COLO668 (cell line): ENCODE results near the gene PROCA1.

Source experiments
- DNase-seq: peaks from one replicate; lab custom pipeline; 2025; ENCODE audit not compliant: unreplicated experiment; lab: John Stamatoyannopoulos, UW

Gene PROCA1

DNA sequence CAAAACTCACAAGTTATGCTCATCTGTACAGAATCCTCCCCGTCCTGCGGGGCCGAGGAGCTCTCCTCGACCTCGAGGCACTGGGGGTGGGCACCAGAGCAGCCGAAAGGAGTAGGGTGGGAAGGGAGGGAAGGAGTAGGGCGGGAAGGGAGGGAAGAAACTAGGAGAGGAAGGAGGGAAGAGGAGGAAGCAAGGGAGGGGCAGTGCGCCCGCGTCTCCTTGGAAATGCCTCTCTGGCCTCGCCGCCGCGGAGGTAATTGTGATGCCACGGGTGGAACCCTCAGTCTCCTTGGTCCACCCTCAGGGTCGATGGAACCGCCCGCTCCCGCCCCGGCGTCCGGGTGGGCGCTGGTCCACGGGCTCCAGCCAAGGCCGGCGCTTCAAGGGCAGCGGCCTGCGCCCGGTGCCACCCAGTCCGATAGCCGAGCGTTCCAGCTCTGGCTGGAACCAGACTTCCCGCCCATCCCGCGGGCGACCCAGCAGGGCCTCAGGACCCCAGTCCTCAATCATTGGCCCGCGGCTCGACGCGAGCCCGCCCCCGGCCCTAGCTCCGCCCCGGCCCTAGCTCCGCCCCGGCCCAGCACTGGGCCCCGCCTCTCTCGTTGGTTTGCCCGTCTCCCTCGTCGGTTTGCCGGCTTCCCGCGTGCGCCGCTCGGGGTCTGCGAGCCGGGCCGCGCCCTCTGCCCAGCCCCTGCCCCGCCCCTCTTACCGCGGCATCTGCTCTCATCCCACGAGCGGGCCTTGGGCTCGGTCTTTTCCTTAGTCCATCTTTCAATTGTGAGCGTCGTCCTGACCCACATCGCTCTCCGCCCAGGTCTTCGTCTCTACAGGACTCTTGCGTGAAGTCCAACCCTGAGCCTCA lies 596 bp downstream of the PROCA1 start:
- peak; percentile 80 for DNase-seq

DNA sequence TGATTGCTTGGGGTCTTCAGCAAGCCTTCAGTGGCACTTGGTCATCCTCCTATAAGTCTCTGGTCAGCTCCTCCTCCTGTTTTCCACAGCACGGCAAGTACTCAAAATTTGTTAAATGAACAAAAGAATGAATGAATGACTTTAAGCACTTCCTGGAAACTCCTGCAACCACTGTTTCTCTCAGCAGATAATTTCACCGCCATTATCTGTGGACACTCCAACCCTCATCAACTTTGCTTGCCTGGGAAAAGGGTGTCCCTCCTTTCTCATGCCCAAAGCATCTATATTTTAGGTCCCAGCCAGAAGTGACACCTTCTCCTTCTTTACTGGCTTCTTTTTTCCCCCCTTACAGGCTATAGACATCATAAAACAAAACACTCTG lies 4.4 kb downstream of the PROCA1 start:
- DNase-seq: no peak

DNA sequence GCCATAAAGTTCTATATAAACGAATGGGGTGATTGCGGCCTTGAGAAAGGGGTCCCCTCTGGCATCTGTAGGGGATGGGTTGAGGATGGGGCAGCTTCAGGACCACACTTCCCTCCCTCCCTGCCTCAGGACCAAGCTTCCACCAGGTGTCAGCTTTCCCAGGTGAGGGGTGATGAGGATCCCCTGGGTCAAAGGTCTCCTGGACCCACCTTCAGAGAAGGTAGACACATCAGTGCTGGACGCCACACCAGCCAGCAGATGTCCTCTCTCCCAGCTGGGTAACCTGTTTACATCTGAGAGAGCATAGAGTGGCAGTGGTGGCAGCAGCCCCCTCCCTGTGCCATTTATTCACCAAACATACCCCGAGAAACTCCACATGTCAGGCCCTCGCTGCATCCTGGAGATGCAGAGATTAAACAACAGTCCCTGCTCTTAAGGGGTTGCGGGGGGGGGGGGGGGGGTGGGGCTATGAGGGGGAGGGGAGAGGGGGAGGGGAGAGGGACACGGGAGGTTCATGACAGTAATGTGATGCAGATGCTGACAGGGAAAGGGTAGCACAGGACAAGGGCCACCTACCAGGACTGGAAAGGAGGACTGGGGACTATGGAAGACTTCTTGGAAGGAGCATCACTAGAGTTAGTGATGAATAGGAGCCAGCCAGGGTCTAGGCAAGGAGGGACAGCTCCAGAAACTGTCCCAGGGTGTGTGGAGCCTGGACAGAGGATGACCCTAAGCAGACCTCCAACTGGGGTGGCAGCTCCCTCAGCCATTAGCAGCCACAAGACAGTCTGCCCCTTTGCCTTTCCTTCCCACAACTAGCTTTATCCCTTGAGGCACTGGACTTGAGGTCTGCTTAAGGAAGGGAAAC lies 5.0 kb downstream of the PROCA1 start:
- no peak for DNase-seq

DNA sequence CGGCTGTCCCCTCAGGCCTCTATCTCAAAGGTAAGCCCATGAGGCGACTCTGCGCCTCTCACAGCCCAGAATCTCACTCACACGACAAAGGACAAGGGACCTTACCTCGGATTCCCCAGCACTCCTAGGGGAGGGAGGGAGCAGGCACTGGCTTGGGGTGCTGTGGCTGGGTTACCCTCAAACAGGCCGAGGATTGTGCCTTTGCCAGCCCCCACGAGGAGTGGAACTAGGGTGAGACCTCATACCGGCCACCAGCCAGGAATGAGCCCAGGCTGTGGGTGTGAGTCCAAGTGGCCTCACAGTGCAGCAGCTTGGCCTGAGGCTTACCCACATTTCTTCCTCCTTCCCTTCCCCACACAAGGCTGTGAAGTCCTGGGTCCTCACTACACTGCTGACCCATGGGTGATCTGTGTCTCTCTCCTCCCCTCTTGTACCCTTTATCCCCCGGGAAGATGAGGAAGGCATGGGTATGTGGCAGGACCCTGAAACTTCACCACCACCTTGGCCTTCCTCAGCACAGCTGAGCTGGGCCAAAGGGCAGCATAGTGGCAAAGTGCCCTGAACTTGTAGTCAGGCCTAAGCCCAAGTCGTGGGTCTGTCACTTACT lies 5.9 kb downstream of the PROCA1 start:
- no peak for DNase-seq

DNA sequence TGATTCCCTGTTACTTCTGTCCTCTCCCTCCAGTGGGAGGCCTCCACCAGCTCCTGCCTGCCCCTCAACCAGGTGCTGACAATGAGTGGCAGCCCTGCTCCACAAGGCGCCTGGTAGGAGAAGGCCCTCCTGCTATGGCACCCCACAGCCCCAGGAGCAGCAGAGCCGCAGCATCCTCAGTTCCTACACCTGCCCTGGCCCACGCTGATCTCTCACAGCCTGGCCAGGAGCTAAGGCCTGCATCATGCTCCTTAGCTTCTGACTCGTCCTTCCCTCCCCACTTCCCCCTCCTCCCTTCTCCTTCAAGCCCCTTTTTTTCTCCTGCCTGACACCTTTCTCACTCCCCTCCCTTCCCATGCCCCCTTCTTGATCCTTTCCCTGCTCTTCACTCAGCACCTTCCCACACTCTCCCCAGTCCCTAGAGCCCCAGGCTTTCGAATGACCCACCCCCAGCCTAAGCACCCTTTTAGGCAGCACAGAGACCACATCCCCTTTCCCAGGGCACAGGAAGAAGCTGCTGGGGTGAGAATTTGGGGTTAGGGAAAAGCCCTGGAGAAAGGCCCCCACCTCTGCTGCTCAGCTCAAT lies 6.5 kb downstream of the PROCA1 start:
- no peak for DNase-seq

DNA sequence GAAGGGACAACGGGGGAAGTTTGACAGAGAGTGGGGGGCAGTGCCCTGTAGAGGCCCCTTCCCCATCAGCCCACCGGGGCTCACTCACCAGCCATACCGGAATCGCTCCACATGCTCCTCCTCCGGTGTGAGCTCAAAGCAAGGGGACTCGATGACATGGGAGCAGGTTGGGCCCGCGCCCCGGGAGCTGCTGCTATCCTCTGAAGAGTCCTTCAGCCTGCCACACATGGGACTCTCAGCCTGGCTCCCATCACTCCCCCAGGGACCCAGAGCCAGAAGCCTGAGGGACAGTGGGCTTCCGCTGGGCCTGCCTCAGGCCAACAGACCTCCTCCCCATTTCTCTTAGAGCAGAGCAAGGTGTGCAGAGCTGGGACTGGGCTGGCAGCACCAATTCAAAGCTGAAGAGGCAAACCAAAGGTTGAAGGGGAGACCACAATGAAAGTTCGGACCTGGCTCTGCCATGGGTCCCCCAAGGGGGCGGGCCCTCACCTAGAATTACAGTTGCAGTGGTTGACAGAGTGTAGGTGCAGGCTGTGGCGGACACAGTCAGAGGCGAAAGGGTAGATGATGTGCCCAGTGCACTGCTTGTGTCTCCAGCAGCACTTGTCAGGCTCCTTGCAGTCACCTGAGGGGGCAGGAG lies 7.3 kb downstream of the PROCA1 start:
- DNase-seq: no peak

DNA sequence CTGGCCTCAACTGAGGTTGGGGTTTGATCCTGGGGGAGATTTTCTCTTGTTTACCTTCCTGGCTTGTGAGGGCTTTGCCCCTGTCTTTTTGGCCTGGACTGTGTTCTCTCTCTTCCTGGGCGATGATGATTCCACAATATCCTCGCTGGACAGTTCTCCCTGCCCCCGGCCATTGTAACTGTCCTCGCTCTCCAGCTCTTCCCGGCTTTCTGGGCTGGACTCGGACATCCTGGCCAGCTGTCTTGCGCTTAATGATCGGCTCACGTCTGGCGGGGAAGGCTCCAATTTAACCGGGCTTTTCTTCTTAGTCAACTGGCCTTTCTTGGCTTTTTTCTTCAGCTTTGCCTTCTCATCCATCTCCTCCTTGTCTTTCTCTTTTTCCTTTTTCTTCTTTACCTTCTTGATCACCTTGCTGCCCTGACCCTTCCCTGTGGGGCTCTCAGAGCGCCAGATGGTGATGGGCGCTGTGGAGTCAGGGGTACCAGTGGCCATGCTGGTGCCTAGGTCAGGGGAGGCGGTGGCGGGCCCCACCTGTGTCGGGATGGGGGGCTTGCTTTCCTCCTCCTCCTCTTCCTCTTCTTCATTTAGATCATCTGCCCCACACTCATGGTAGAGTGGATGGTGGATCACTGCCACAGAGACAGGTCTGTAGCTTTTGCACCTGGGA lies 8.0 kb downstream of the PROCA1 start:
- no peak for DNase-seq

DNA sequence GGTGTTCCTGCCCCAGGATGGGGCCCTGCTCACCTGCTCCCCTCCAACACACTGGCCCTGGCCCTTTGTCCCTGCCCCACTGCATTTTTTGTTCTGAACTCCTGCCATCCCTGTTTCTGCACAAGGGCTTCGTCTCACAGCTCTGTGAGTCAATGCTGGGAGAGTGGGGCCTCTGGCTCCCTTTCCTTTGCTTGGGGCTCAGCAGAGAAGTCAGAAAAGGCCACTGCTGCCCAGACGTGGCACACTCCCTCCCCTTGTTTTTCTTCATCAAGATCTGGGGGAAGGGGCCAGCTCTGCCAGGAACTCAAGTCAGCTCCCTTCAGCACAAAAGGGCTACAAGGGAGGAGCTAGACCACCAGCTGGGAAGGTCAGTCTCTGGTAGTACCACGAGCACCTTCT lies 8.9 kb downstream of the PROCA1 start:
- DNase-seq: no peak

DNA sequence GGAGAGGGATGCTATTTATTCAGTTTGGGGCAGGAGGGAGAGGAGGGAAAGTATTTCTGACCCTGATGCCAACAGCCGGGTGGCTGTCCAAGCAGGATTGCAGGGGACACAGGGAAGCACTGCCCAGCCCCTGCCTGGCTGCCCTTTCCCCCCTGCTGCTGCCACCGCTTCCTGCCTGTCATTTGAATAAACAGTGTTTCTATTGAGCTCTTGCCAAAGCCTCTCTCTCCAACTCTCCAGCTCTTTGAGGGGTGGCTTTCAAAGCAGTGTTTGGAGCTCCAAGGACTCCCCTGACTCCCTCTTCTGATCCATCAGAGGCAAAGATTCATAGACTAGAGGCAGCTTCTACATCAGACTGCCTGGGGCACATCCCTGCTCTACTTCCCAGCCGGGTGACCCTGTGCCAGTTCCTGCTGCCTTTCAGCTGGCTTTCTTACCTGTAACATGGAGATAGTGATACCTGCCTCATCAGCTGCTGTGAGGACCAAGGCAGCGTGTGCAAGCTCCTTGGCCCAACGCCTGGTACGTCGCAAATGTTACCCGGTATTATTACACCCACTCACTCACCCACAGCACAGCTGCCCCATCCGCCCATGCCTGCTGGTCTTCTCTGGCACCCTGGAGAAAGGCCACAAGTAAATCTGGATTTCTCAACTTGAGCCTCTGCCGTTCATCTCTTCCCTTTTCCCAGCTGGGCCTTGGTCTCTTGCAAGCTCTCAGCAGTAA lies 9.5 kb downstream of the PROCA1 start:
- no peak for DNase-seq

DNA sequence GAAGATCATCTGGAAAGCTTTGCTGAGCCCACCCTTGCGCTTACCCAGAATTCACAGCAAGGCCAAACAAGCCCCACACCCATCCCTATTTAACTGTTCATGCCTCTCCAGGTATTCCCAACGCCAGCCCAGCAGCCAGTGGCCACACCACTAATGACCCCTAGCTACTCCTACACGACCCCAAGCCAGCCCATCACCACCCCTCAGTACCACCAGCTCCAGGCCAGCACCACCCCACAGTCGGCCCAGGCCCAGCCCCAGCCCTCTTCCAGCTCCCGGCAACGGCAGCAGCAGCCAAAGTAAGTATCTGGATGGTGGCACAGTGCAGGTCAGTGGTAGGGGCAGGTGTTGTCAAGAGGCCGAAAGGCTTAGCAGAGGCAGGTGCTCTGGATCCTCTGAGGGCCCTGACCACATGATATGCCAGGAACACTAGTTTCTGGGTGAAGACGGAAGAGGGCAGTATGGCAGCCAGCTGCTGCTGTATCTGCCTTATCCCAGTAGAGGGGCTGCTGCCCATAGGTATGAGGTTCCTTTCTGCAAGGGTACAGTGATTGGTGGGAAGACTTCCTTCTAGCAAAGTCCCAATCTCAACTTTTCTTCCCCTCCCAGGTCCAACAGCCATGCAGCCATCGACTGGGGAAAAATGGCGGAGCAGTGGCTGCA lies 10.7 kb downstream of the PROCA1 start:
- no peak for DNase-seq

DNA sequence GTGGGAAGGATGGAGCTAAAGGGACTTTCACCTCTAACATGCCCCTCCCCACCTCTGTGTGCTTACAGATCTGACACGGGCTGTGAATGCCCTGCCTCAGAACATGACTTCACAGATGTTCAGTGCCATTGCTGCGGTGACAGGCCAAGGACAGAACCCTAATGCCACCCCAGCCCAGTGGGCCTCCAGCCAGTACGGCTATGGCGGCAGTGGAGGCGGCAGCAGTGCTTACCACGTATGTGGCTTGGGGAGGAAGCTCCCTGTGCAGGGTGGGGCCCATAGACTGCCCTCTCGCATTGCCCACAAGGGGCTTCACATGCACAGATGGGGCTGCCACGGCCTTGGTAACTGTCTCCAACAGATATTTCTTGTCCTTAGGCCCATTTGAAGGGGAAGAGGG lies 11.4 kb downstream of the PROCA1 start:
- DNase-seq: no peak

DNA sequence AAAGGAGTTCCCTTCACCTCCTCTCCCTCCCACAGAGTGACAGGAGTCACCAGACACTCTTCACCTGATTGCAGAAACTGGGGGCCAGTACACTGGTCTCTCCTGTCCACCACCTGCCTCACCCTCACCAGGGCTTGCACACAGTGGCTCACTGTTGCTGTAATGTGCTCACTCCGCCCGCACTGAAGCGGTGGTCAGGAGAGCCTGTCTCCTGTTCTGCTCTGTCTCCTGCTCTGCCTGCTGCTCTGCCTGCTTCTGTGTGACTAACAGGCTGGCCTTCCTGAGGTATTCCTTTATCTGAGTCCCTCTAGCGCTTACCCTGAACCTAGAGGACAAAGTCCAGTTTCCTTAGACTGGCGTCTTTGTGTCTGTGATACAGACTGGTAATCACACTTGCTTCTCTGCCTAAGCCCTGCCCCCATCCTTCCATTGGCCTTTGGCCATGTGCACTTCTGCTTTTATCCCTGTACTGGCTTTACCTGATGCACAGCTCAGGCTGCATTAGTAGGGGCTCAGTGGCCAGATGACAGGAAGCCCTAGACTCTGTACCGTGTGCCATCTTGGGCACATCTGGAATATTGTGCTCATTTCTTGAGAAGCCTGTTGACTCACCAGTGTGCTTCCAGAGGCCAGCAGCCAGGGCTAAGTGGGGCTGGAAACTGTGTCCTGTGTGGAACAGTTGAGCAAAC lies 13.3 kb downstream of the PROCA1 start:
- DNase-seq: no peak

DNA sequence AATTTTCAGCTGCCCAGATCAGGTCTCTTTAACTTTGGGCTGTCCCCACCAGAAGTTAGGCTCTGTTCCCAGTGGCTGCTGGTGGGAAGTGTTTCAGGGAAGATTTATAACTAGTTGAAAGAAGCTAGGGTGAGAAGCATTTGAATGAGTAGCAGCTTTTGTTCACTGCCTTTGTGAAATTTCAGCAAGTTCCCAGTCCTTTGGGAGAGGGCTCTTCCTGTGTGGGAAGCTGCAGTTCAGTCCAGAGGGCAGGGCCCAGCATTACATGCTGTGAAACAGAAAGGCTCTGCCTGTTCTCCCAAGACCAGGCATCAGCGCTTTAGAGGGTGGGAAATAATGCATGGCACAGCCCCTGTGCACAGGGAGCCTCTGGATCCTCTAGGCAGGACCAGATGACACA lies 17.8 kb downstream of the PROCA1 start:
- DNase-seq: no peak

DNA sequence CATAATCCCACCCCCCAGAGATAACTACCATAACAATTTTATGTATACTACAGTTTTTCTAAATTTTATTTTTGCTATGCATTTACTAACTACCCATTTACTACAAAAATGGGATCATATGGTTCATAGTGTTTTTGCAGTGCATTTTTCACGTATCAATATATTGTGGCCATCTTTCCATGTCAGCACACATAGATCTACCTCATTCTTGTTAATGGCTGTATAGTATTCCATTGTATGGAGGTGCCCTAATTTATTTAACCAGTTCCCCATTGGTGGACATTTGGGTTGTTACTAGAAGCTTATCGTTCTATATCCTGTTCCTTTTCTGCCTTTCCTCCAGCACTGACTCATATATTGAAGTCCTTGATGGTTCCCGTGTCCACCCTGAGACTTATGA lies 22.7 kb downstream of the PROCA1 start:
- DNase-seq: no peak

DNA sequence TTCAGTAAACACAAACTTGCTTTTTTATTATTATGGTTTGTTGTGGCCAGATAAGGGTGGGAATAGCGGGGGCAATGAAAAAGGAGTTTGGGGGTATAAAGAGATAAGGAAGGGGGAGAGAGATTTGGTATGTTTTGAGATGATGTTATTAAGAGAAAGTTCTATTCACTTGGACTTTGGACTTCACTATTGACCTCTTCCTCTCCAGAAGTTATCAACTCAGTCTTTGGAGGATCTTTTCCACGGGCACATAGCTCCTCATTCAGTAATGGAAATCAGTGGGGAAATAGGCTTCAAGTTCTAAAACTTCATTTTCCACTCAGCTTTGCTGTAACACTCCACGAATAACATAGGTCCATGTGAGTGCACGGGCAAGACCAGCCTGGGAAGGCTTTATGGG lies 23.2 kb downstream of the PROCA1 start:
- DNase-seq: no peak

DNA sequence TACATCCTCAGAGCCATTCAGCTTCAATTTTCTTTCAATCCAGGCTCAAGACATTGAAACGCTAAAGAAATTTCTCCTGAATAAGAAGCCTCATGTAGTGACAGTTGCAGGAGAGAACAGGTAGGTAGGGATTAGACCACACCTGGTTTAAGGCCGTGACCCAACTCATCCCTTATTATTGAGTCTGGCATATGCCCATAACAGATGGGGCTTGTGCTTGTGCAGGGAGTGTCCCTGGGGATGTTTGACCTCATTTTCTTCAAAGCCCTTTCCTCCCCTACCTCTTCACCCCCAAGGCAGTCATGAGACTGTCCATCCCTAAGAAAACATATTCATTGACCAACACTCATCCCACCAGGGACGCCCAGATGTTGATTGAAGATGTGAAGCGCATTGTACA lies 25.4 kb downstream of the PROCA1 start:
- no peak for DNase-seq

DNA sequence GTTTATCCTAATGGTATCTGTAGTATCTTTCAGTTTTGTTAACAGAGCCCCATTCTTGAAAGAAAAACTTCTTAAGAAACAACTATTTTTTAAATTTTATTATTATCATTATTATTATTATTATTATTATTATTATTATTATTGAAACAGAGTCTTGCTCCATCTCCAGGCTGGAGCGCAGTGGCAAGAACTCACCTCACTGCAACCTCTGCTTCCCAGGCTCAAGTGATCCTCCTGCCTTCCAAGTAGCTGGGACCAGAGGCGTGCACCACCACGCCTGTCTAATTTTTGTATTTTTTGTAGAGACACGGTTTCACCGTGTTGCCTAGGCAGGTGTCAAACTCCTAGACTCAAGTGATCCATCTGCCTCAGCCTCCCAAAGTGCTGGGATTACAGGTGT lies 26.3 kb downstream of the PROCA1 start:
- DNase-seq: no peak

DNA sequence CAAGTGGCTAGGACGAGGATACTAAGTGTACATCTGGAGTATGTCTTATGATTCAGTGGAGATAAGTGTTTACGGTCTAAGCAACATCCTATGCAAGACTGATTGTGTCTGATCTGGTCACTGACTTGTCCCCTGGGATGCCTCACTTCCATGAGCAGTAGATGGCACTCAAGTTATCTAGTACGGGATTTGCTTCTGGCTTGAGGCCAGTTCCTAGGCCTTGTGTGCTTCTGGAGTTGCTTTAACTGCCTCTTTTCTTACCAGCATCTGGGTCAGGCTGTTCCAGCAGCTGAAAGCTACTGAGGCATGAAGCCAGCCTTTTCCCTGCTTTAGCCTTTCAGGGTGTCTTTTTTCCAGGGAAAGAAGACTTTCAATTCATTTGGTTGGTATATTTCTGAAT lies 26.7 kb downstream of the PROCA1 start:
- DNase-seq: no peak

DNA sequence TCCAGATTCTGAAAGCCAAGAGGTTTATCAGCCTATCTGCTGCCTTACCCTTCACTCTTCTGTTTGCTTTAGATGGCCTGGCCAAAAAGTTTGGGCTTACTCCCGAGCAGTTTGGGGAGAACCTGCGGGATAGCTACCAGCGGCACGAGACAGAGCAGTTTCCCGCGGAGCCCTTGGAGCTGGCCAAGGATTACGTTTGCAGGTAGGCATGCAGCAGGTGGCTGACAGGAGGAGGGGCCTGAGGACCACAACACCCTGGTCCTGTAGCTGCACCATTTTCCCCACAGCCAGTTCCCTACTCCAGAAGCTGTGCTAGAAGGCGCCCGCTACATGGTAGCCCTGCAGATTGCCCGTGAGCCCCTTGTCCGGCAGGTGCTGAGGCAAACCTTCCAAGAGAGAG lies 29.0 kb downstream of the PROCA1 start:
- DNase-seq: no peak
